Muscle of leg (tissue), 11 donors: ENCODE data around the gene WNT9A. TPM values are rescaled to one million over a fixed set of nuclear protein-coding genes. Genes with fewer than 3 reads are reported as not detected.

Source experiments
- DNase-seq: peaks from one replicate; pipeline ENCODE4 v3.0.0; 2013
- H3K27ac ChIP-seq: one replicate; pipeline ENCODE4 v1.5.1; 2013; ENCODE audit warnings: mild to moderate bottlenecking, low read length, control low read depth
- H3K27me3 ChIP-seq: one replicate; pipeline ENCODE4 v1.6.1; 2013; ENCODE audit warnings: low read length; ENCODE audit not compliant: control insufficient read depth, insufficient read depth
- H3K36me3 ChIP-seq: one replicate; pipeline ENCODE4 v1.6.1; 2013; ENCODE audit warnings: low read length; ENCODE audit not compliant: control insufficient read depth, insufficient read depth
- H3K4me1 ChIP-seq: one replicate; pipeline ENCODE4 v1.6.1; 2013; ENCODE audit warnings: low read length; ENCODE audit not compliant: control insufficient read depth, insufficient read depth
- H3K4me3 ChIP-seq: one replicate; pipeline ENCODE4 v1.5.1; 2013; ENCODE audit warnings: low read length, control low read depth
- H3K9me3 ChIP-seq: replicated peaks from 2 replicates; pipeline ENCODE4 v1.6.1; 2013; ENCODE audit warnings: low read depth, low read length; ENCODE audit not compliant: control insufficient read depth
- WGBS: methylation state at CpG from one replicate; pipeline ENCODE4 v1.1.5; 2013; ENCODE audit warnings: missing lambda C conversion rate; ENCODE audit not compliant: insufficient coverage; 5-methylcytosine and 5-hydroxymethylcytosine counted together
- polyA plus RNA-seq, 8 donors: library from polyadenylated mRNA; unstranded; fragments of 120-200 nt; gene quantifications; one replicate each; pipeline versions ENCODE4 v1.2.1 to v1.2.3, GENCODE V29; 2013; ENCODE audit warnings: inconsistent platforms in 1 of 8, low replicate concordance in 1 of 8; ENCODE audit not compliant: insufficient read length in 8 of 8, insufficient read depth in 1 of 8
- total RNA-seq: library from RNA; stranded (reverse); fragments of 120-200 nt; gene quantifications from one replicate; pipeline ENCODE4 v1.2.4, GENCODE V29; 2013

Gene WNT9A
- total and polyA plus RNA-seq, 9 donors, result 4.6 to 10.2 (median 6.5) TPM

GRCh38 chr1:227929751-227930472, 17.8 kb downstream of the WNT9A start:
- Histone ChIP-seq H3K27ac (no peak overlapping the region), H3K36me3 (no peaks in the 10 kb centered on the region), H3K27me3 (no peaks in the 10 kb centered on the region), H3K9me3 (no peaks in the 10 kb centered on the region), H3K4me3 (no peak overlapping the region), H3K4me1 (peaks cover 11% of the 10 kb centered on the region)
- WGBS, result 89% methylated on average over 11 of the region's 17 CpGs
- DNase-seq, result no peak

GRCh38 chr1:227928811-227929375, 18.8 kb downstream of the WNT9A start:
- Histone ChIP-seq H3K27ac (no peak overlapping the region), H3K9me3 (no peaks in the 10 kb centered on the region), H3K27me3 (no peaks in the 10 kb centered on the region), H3K4me1 (peaks cover 15% of the 10 kb centered on the region), H3K36me3 (no peaks in the 10 kb centered on the region), H3K4me3 (no peak overlapping the region)
- no CpG with 5 or more reads among the region's 12 CpGs for WGBS
- no peak for DNase-seq

- WGBS, result 87% methylated on average over 7 of the region's 11 CpGs
- no peak overlapping the region for H3K27ac ChIP-seq
- H3K9me3 ChIP-seq, result no peaks in the 10 kb centered on the region
- H3K36me3 ChIP-seq, result no peaks in the 10 kb centered on the region
- H3K4me1 ChIP-seq, result peaks cover 15% of the 10 kb centered on the region
- no peak for DNase-seq
- no peak overlapping the region for H3K4me3 ChIP-seq
- H3K27me3 ChIP-seq, result no peaks in the 10 kb centered on the region
Observed at GRCh38 chr1:227927971-227928741, 19.6 kb downstream of the WNT9A start.

DNA sequence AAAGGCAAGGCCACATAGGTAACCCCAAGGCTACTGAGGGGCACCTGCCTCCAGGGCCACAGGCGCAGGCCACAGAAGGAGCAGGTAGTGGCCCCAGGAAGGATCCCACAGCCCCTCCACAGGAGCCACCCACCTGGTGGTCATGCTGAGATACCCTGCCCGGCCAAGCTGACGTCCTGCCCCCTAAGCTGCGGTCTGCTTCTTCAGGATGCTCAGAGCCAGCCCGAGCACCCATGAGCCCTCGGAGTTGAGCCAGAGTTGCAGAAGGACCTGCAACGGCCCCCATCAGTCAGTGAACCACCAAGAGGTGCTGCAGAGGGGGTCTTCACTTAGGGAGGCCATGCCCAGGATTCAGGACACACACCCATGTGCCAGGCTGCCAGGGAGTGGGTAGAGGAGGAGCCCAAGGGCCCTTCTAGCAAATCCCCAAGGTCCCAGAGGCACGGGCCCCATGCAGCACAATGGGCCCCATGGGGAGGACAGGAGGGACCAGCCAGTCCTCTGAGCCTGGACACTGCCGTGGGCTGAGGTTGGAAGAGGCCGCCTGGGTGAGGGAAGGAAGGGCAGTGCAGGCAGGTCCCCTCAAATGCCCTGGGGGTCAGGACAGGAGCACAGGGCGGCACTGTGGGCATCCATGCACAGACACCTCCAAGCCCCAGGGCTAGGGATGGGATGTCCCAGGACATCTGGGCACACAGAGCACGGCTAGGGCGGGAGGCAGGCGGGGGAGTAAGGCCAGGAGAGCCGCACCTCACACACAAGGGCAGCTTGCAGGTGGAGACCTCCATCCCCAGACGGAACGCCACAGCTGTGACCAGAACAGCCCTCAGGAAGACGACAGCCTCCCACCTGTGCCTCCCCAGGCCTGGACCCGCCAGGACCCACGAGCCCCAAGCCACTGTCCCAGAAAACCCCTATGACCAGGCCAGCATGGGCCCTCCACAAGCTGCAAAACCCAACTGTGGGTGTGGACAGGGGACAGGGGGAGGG, 20.5 kb downstream of the WNT9A start:
- H3K27ac ChIP-seq, result no peak overlapping the region
- DNase-seq, result no peak
- peaks cover 21% of the 10 kb centered on the region for H3K4me1 ChIP-seq
- H3K4me3 ChIP-seq, result no peak overlapping the region
- H3K36me3 ChIP-seq, result no peaks in the 10 kb centered on the region
- 92% methylated on average over 17 of the region's 20 CpGs for WGBS
- H3K9me3 ChIP-seq, result no peaks in the 10 kb centered on the region
- H3K27me3 ChIP-seq, result no peaks in the 10 kb centered on the region

DNA sequence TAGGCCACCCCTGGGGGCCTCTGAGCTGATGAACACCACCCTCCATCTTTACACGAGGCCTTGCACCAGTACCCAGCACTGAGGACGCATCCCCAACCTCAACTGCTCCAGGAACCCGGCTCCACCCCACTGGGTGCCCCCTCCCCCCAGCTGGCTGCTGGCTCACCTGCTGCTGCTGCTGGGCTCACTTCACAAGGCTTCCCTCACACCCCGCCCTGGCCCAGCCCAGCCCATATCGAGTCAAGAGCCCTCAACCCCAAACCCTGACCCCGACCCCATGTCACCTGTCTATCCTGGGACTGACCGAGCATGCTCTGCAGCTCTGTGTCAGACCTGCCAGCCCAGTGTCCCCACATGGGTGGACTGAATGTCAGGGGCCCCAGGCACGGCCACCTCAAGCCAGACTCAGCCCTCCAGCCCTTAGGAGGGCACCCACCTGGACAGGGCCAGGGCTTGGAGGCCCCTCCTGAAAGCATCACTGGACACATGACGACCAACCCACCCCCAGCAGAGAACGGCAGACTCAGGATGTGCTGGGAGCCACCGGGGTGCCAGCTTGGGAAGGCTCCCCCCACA, 21.4 kb downstream of the WNT9A start:
- H3K4me1 ChIP-seq, result peaks cover 21% of the 10 kb centered on the region
- no peak overlapping the region for H3K4me3 ChIP-seq
- 81% methylated on average over 9 of the region's 11 CpGs for whole genome bisulfite sequencing
- no peaks in the 10 kb centered on the region for H3K9me3 ChIP-seq
- peaks cover 3% of the 10 kb centered on the region for H3K36me3 ChIP-seq
- no peak overlapping the region for H3K27ac ChIP-seq
- H3K27me3 ChIP-seq, result no peaks in the 10 kb centered on the region
- no peak for DNase-seq

DNA sequence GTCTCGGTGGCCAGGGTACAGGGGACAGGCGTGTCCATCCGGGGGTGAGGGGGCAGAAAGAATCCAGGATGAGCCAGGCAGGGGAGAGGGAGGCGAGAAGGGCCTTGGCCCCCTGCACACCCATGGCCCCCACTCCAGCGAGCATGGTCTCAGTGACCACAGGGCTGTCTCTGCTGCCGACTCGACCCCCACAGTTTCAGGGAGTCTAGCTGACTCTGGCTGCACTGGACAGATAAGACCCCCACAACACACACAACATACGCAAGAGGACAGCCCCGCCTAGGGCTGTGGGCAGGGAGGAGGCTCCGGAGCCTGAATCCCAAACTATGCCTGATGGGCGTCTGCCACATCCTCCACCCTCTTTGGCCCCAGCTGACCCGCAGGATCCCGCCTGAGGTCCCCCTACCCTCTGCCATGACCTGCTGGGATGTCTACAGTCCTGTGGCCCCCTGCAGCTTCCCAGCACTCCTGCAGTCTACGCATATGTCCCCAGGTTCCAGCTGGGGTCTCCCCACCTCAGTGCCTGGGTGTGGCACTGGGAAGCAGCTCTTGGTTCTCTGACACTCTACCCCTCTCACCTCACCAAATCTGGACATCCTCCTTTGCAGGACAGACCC, 22.0 kb downstream of the WNT9A start:
- Histone ChIP-seq H3K36me3 (peaks cover 9% of the 10 kb centered on the region), H3K4me3 (no peak overlapping the region), H3K4me1 (peaks cover 21% of the 10 kb centered on the region), H3K9me3 (no peaks in the 10 kb centered on the region), H3K27me3 (no peaks in the 10 kb centered on the region), H3K27ac (no peak overlapping the region)
- no peak for DNase-seq
- WGBS, result 87% methylated on average over 9 of the region's 14 CpGs

DNA sequence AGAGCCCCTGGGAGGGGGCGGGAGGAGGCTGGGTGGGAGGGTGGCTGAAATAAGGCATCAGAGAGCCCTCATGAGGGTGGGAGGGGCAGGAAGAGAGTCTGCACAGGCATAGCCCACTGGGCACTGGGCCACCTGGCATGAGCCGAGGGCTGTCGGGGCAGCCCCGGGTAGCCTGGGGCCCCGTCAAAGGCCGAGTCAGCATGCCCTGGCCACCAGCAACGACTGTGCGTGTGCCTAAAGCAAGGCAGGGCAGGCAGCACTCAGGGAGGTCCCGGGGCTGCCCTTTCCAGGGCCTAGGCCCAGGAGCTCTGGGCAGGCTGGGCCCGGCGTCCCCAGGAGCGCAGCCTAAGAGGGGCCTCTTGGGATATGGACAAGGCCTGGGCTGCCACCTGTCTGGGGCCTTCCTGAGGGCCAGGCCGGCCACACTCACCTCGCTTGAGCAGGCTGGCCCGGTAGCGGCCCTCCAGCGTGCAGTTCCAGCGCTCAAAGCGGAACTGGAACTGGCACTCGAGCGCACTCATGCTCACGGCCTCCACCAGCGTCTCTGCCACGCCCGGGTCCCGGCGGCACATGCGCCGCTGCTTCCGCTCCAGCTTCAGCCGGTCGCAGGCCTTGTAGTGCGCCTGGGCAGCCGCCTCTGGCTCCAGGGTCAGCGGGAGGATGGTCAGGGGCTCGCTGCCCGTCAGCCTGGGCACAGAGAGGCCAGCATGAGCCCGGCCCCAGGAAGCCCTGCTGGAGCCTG, 22.7 kb downstream of the WNT9A start:
- 82% methylated on average over 36 of the region's 38 CpGs for WGBS
- Histone ChIP-seq H3K36me3 (peaks cover 9% of the 10 kb centered on the region), H3K27me3 (no peaks in the 10 kb centered on the region), H3K4me3 (no peak overlapping the region), H3K4me1 (peaks cover 24% of the 10 kb centered on the region), H3K27ac (no peak overlapping the region), H3K9me3 (no peaks in the 10 kb centered on the region)
- DNase-seq, result no peak

DNA sequence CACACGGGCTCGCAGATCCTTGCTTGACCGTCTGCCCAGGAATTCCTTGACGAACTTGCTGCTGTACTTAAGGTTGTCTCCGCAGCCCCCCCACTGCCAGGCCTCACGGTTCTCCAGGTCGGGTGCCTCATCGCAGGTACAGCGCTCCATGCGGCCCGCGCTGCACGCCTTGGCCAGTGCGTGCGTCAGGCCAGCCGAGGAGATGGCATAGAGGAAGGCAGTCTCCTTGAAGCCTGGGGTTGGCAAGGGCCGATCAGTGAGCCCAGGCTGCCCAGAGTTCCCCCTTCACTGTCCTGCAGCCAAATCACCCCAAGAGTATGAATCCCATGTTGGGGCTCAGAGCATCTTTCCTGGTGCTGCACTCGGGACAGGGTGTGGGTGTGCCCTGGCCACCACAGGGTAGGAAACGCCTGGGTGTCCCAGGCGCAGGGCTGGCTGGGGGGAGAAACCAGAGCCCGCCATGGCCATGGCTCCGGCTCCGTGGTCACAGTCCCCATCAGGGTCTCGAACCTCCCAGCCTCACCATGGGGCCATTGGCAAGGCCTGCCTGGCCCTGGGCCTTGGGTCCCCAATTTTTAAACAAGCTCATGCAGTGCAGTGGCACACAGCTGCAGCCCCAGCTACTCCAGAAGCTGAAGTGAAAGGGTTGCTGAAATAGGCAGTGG, 23.4 kb downstream of the WNT9A start:
- Histone ChIP-seq H3K4me3 (no peak overlapping the region), H3K9me3 (no peaks in the 10 kb centered on the region), H3K36me3 (peaks cover 9% of the 10 kb centered on the region), H3K27me3 (no peaks in the 10 kb centered on the region), H3K4me1 (peaks cover 31% of the 10 kb centered on the region), H3K27ac (no peak overlapping the region)
- no peak for DNase-seq
- WGBS, result 90% methylated on average over 23 of the region's 24 CpGs
